ENCODE measurements around the gene RABGGTA.
"Not testable (repeated sequence)": the region's sequence is repeated elsewhere in the genome, so short reads cannot be mapped to it uniquely, and the experiment has no call there.

The RABGGTA gene

GRCh38 chr14:24240110-24240918 lies 31.1 kb downstream of the RABGGTA start:
- DNase-seq (ENCODE audit: low spot score) = no peak

GRCh38 chr14:24238527-24239037 lies 32.8 kb downstream of the RABGGTA start:
- DNase-seq (ENCODE audit: low spot score) = no peak

DNA sequence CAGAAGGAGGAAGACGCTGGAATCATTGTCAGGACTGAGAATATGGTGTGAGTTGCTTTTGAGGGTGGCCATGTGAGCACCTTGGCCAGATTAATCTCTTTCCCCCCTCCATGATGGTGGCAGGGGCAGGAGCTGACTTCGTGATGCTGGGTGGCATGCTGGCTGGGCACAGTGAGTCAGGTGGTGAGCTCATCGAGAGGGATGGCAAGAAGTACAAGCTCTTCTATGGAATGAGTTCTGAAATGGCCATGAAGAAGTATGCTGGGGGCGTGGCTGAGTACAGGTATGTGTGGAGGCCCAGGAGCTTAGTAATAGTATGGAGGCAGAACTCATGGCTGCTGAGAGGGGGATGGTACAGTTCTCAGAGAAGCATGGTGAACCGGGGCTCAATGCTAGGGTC lies 33.3 kb downstream of the RABGGTA start:
- DNase-seq (ENCODE audit: low spot score) = no peak

GRCh38 chr14:24237463-24237955 lies 33.9 kb downstream of the RABGGTA start:
- no peak for DNase-seq (ENCODE audit: low spot score)

DNA sequence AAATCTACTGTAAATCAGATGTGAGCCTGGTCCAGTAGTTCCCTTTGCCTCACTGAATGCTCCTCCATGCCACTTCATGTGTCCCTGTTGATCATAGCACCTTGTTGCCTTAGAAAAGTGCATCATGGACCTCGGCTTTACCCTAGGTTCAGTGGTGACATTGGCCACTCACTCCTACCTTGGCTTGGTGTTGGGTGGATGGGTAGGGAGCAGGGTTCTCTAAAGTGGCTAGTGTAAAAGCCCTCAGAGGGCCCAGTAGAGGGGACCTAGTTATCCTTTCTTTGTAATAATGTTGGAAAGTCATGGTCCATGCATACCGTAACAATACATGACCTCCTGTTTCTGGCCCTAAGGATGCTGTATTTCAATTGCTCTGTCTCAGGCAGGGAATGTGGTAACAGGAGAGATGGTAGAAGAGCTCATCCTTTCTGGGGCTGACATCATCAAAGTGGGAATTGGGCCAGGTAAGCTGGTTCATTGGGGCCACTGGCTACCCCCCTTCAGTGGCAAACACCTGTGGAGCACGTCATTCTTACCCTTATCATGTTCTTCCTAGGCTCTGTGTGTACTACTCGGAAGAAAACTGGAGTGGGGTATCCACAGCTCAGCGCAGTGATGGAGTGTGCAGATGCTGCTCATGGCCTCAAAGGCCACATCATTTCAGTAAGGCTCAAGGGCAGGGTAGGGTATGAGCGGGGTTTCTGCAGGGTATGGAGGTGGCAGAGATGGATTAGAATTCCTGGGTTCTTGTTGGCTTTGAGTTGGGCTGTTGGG lies 34.5 kb downstream of the RABGGTA start:
- no peak for DNase-seq (ENCODE audit: low spot score)

- no peak for DNase-seq (ENCODE audit: low spot score)
These were observed 35.4 kb downstream of the RABGGTA start for GRCh38 chr14:24235804-24236688.

GRCh38 chr14:24234095-24235005 lies 37.0 kb downstream of the RABGGTA start:
- DNase-seq (ENCODE audit: low spot score) = no peak

GRCh38 chr14:24233538-24233866 lies 37.9 kb downstream of the RABGGTA start:
- DNase-seq (ENCODE audit: low spot score) = no peak

DNA sequence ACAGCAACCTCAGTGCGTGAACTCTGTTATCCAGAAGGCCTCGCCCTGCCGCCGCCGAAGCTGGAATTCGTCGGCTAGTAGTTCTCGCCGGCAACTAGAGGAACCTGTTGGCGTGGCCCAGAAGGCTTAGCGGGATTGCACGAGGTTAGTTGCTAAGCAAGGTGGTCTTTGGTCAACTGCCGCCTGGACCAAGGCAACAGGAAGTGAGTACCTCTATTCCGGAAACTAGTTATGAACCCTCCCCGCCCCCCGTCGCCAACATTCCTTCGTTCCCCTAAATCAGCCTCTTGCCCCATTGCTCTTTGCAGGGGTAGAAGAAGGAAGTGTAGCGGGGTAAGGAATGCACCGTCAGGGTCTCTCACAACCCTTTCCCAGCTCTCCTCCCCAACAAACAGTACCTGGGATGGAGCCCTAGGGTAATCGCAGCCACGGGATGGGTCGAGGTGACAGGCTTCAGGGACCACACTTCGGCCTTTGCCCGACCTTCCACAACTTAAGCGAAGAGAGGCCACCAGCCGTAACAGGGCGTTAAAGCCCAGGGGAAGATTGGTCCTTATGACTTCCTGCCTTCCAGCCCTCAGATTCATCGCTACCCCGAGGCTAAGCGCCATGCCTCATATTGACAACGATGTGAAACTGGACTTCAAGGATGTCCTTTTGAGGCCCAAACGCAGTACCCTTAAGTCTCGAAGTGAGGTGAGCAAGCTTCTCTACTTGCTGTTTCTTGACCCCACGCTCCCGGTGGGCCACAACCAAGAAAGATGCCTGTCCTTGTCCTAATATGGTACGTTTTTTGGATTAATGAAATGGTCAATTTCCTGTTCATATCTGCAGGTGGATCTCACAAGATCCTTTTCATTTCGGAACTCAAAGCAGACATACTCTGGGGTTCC lies 38.5 kb downstream of the RABGGTA start, which contains the start of gene GMPR2:
GMPR2 (plus strand) TSS at position 285 of the 893 bp plus-strand sequence; CDS start at position 610, 325 bp downstream.
- DNase-seq (ENCODE audit: low spot score) = no peak

DNA sequence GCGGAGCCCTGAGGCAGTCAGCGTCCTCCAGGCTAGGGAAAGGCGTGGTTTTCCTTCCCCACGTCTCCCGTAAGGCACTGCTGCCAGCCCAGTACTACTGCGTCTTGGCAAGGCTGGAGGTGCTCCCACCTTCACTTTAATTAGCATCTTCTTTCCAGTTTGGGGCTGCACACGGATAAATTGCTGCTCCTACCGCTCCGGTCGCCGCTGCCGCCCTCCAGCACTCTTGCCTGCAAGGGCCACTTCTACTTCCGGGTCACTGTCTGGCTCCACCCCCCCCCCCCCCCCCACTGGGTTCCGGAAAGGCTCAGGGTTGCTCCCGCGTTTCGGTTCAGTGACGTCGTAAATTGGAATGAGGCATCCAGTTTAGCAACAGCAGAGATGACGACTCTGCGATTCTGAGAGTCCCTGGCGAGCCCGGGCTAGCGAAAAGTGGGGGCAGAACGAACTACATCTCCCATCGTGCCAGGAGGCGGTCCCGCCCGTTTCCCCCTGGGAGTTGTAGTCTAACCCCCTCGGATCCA lies 39.2 kb downstream of the RABGGTA start, which contains the start of gene NEDD8:
NEDD8 (minus strand) TSS at position 247 of the 524 bp plus-strand sequence; CDS start at position 147, 100 bp downstream.
- peak; percentile 94 for DNase-seq (ENCODE audit: low spot score)

DNA sequence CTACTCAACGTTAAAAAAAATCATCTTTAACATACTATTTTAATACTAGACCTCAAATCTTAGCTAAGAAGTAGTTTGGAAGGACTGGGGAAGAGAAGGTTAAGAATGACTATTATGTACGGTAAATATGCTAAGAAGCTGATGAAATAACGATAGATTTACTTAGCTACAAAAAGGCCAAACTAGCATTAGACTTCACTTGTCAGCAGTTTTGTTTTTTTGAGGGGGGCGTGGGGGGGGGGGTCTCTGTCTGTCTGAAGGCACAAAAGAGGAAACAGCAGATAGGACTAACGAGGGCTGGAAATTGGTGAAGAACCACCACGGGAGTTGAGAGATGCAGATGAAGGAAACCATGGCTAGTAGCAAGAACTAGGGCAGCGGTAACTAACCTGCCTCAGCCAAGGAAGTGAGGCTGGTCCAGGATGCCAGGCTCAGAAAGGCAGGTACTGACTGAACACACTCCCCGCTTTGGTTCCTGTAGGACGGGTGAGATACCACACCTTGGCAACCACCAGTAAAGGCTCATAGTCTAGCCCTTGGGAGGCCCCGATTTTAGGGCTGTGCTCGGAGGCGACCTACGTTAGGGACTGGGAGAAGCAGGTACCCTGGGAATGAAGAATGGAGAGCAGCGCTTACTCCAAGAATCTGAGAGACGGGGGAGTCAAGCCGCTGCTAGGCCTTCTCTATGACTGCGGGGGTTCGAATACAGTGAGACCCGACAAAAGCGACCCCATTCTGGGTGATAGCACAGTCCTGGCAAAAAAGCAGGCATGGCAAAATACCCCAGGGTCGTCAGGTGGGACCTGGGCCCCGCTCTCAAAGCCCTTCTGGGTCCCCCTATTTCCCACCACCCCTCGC lies 39.9 kb downstream of the RABGGTA start:
- no peak for DNase-seq (ENCODE audit: low spot score)

GRCh38 chr14:24228902-24229301 lies 42.5 kb downstream of the RABGGTA start:
- DNase-seq (ENCODE audit: low spot score) = no peak

DNA sequence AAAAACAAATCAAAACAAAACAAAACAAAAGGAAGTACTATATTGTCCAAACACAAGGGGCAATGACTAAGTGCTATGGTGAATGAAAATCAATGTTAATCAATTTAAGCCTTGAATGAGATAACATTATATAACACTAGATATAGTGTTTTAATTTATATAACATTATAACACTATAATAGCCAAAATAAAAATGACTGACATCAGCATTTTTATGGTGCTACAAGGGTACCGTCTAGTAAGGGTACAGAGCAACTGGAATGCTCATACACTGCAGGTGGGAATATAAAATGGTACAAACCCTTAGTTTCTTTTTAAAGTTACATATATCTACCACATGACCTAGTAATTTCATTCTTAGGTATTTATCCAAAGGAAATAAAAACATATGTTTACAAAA lies 44.9 kb downstream of the RABGGTA start:
- no peak for DNase-seq (ENCODE audit: low spot score)

DNA sequence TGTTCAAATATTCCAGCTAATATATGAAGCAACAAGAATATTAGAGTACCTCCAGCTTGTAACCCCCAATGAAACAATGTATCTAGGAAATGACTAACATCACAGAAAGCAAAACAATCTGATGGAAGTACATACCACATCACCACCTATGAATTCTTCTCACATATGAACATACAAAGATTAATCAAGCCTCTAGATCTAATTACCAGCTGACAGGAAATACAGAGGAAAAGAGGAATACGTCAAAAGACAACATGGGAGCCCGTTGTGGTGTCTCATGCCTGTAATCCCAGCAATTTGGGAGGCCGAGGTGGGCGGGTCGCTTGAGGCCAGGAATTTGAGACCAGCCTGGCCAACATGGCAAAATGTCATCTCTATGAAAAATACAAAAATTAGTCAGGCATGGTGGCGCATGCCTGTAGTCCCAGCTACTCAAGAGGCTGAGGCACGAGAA lies 46.8 kb downstream of the RABGGTA start:
- no peak for DNase-seq (ENCODE audit: low spot score)

GRCh38 chr14:24222987-24223386 lies 48.4 kb downstream of the RABGGTA start:
- not testable (repeated sequence) for DNase-seq (ENCODE audit: low spot score)

DNA sequence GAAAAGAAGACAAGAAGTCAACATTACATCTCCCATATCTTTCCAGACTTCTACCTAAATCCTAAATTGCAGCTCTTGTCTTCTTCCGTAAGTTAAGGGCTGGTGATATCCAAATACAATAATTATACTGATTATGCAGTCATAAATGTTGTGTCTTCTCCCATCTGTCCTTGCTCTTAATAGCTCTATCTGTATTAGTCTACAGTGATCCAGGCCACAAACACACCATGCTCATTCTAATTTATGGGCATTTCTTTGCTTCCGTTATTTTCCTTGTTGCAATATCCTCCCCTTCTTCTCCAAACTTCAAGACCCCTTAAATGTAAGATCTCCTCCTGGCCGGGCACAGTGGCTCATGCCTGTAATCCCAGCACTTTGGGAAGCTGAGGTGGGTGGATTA lies 51.9 kb downstream of the RABGGTA start:
- DNase-seq (ENCODE audit: low spot score) = no peak

GRCh38 chr14:24219080-24219479 lies 52.3 kb downstream of the RABGGTA start:
- no peak for DNase-seq (ENCODE audit: low spot score)

GRCh38 chr14:24216876-24217275 lies 54.5 kb downstream of the RABGGTA start:
- DNase-seq (ENCODE audit: low spot score) = not testable (repeated sequence)

All from putamen (tissue), 1 donor.